Endothelial cell of umbilical vein (primary cell): ENCODE results near the gene OR7A5. TPM values are rescaled to one million over a fixed set of nuclear protein-coding genes. Genes with fewer than 3 reads are reported as not detected.

Experiments used
- BruUV-seq: library from RNA; stranded (reverse); fragments of 400-500 nt; replicated peaks from 2 replicates; lab custom pipeline; 2021; lab: Mats Ljungman, UMichigan
- CTCF ChIA-PET: fragments of 300-600, 350-600 bp; sonication (Branson Sonifier 250); formaldehyde crosslinking; loops from one replicate; lab custom pipeline; 2021; ENCODE audit warnings: antibody characterized with exemption, inconsistent platforms; lab: Charles Lee
- POLR2A ChIA-PET: fragments of 300-600, 350-600 bp; sonication (Branson Sonifier 250); formaldehyde crosslinking; loops from one replicate; lab custom pipeline; 2021; ENCODE audit warnings: antibody characterized with exemption, inconsistent platforms; lab: Charles Lee
- DNase-seq: peaks from one replicate; pipeline ENCODE4 v3.0.0-alpha.2; 2011; ENCODE audit warnings: low read depth, low spot score
- FAIRE-seq: peaks from 2 replicates; lab custom pipeline; 2011; peaks lifted over from hg19 to GRCh38; lab: Jason Lieb, UNC
- H2AFZ ChIP-seq: 2 replicates; pipeline ENCODE4 v1.6.0; 2012; ENCODE audit warnings: low read depth, low read length, control low read depth, inconsistent platforms
- H3K27ac ChIP-seq: 2 replicates; pipeline ENCODE4 v1.5.1; 2011; ENCODE audit warnings: low read depth, mild to moderate bottlenecking, control low read depth, low read length, moderate library complexity; ENCODE audit not compliant: insufficient read depth
- H3K27me3 ChIP-seq, 2 experiments: 2 replicates each; pipeline versions ENCODE4 v1.6.0 to v1.6.1; 2011; ENCODE audit warnings: low read length in 2 of 2, mixed read lengths in 1 of 2; ENCODE audit not compliant: control insufficient read depth in 2 of 2, insufficient read depth in 2 of 2
- H3K36me3 ChIP-seq, 2 experiments: 2 replicates in 1 of 2; 3 replicates in 1 of 2; pipeline ENCODE4 v1.5.1; 2011; ENCODE audit warnings: low read length in 2 of 2, mild to moderate bottlenecking in 1 of 2, moderate library complexity in 1 of 2; ENCODE audit not compliant: control insufficient read depth in 2 of 2, insufficient read depth in 2 of 2; ENCODE audit errors: extremely low read depth in 1 of 2
- H3K4me1 ChIP-seq: 3 replicates; pipeline ENCODE4 v1.5.1; 2011; ENCODE audit warnings: mild to moderate bottlenecking, low read length; ENCODE audit not compliant: control insufficient read depth, insufficient read depth; ENCODE audit errors: extremely low read depth
- H3K4me2 ChIP-seq: 2 replicates; pipeline ENCODE4 v1.6.1; 2011; ENCODE audit warnings: low read length, control low read depth, mixed read lengths; ENCODE audit not compliant: insufficient read depth
- H3K4me3 ChIP-seq, 3 experiments: fragments of 200-600 bp in 1 of 3; sonication (generic), shearing (Covaris generic) in 1 of 3; replicated peaks in 1 of 3; 2 replicates each; pipeline ENCODE4 v1.5.1; 2011 to 2016; ENCODE audit warnings: control low read depth in 3 of 3, low read length in 3 of 3, mild to moderate bottlenecking in 2 of 3, inconsistent platforms in 1 of 3, low read depth in 1 of 3, moderate library complexity in 1 of 3; ENCODE audit not compliant: insufficient read depth in 1 of 3
- H3K79me2 ChIP-seq: 2 replicates; pipeline ENCODE4 v1.6.0; 2012; ENCODE audit warnings: low read length, inconsistent platforms; ENCODE audit not compliant: control insufficient read depth, insufficient read depth
- H3K9ac ChIP-seq: replicated peaks from 2 replicates; pipeline ENCODE3; 2011; ENCODE audit warnings: low read length, control low read depth; ENCODE audit not compliant: insufficient read depth; ENCODE audit errors: extremely low read depth
- H3K9me1 ChIP-seq: replicated peaks from 3 replicates; pipeline ENCODE4 v1.6.0; 2011; ENCODE audit warnings: mild to moderate bottlenecking, low read length; ENCODE audit not compliant: control insufficient read depth, insufficient read depth; ENCODE audit errors: extremely low read depth
- H3K9me3 ChIP-seq: replicated peaks from 2 replicates; pipeline ENCODE4 v1.5.1; 2012; ENCODE audit warnings: low read length, inconsistent platforms; ENCODE audit not compliant: control insufficient read depth, insufficient read depth
- H4K20me1 ChIP-seq: replicated peaks from 2 replicates; pipeline ENCODE3; 2011; ENCODE audit warnings: mild to moderate bottlenecking, low read length; ENCODE audit not compliant: control insufficient read depth, insufficient read depth; ENCODE audit errors: extremely low read depth
- CTCF ChIP-seq, 2 donors: IDR thresholded peaks; 1 replicate in 1 of 2; 2 replicates in 1 of 2; pipeline ENCODE4 v1.5.1; 2011; ENCODE audit warnings: low read length in 2 of 2, mild to moderate bottlenecking in 2 of 2, moderate library complexity in 2 of 2, control low read depth in 1 of 2, inconsistent platforms in 1 of 2, low read depth in 1 of 2; ENCODE audit not compliant: insufficient read depth in 1 of 2; ENCODE audit errors: extremely low read depth in 1 of 2
- EZH2 ChIP-seq: IDR thresholded peaks from 2 replicates; pipeline ENCODE4 v1.6.1; 2012; ENCODE audit warnings: borderline replicate concordance, low read depth, mild to moderate bottlenecking, moderate library complexity, low read length, inconsistent platforms; ENCODE audit not compliant: severe bottlenecking
- GATA2 ChIP-seq: IDR thresholded peaks from 2 replicates; pipeline ENCODE4 v1.7.0; 2011; ENCODE audit warnings: low read depth, mild to moderate bottlenecking, moderate library complexity, mixed read lengths, low read length; ENCODE audit not compliant: insufficient read length, insufficient read depth
- JUN ChIP-seq: IDR thresholded peaks from 2 replicates; pipeline ENCODE4 v1.6.1; 2011; ENCODE audit warnings: borderline replicate concordance, low read depth; ENCODE audit not compliant: insufficient read length, insufficient read depth
- MYC ChIP-seq: IDR thresholded peaks from one replicate; pipeline ENCODE4 v1.6.1; 2011; ENCODE audit warnings: mild to moderate bottlenecking, low read depth, low read length
- dilution Hi-C: fragments of 300-500 bp; cut with MboI; formaldehyde crosslinking; loops from one replicate; pipeline ENCODE4 v1.15.0; 2019; ENCODE audit warnings: low sequenced_read_pairs; ENCODE audit not compliant: extremely low pct_ligation_motif_present
- intact Hi-C: fragments of 100-400 bp; cut with micrococcal nuclease; formaldehyde crosslinking; loops from one replicate; pipeline ENCODE4 v1.10.0; 2022
- polyA plus RNA-seq, 4 experiments: library from polyadenylated mRNA; depleted of rRNA in 3 of 4; stranded (reverse) in 3 of 4; unstranded in 1 of 4; fragments of >200 nt; gene quantifications; 2 replicates each; pipeline versions ENCODE4 v1.2.1 to v1.2.3, GENCODE V29; 2011 to 2012; ENCODE audit warnings: missing spikeins in 1 of 4
- total RNA-seq: library from RNA; stranded (reverse); gene quantifications from 2 replicates; pipeline ENCODE4 v1.2.3, GENCODE V29; 2021

The OR7A5 gene
- total and polyA plus RNA-seq, 2 donors (not counting 3 experiments of a cell fraction or from before 2014, with no cell fraction given) = not detected

- Histone ChIP-seq H3K27ac (no peak overlapping the region), H3K9ac (no peak overlapping the region), H3K4me1 (no peaks in the 10 kb centered on the region), H3K79me2 (no peaks in the 10 kb centered on the region), H3K9me1 (no peaks in the 10 kb centered on the region), H3K4me3 (no peak overlapping the region), H3K36me3 (no peaks in the 10 kb centered on the region), H2AFZ (no peak overlapping the region), H3K27me3 (no peaks in the 10 kb centered on the region), H3K9me3 (no peaks in the 10 kb centered on the region), H4K20me1 (no peaks in the 10 kb centered on the region), H3K4me2 (no peak overlapping the region)
- CTCF ChIA-PET = no interaction called here
- POLR2A ChIA-PET = no interaction called here
- FAIRE-seq (no peak), DNase-seq (no peak)
- BruUV-seq = no TSS peak
- intact Hi-C loops (no loop called here), dilution Hi-C loops (no loop called here)
- TF ChIP-seq CTCF (IDR thresholded peaks at IDR 0.05; ENCODE audit: extremely low read depth in 1 of 2, insufficient read depth in 1 of 2, low read depth in 1 of 2, low read length in 2 of 2) = no peak
- TF ChIP-seq JUN = no peak
- TF ChIP-seq MYC = no peak
- no peak for TF ChIP-seq GATA2
- TF ChIP-seq EZH2 = no peak
Observed at GRCh38 chr19:14809272-14810057, 25.5 kb downstream of the OR7A5 start.
